ENCODE data around the gene DERL3.

DNA sequence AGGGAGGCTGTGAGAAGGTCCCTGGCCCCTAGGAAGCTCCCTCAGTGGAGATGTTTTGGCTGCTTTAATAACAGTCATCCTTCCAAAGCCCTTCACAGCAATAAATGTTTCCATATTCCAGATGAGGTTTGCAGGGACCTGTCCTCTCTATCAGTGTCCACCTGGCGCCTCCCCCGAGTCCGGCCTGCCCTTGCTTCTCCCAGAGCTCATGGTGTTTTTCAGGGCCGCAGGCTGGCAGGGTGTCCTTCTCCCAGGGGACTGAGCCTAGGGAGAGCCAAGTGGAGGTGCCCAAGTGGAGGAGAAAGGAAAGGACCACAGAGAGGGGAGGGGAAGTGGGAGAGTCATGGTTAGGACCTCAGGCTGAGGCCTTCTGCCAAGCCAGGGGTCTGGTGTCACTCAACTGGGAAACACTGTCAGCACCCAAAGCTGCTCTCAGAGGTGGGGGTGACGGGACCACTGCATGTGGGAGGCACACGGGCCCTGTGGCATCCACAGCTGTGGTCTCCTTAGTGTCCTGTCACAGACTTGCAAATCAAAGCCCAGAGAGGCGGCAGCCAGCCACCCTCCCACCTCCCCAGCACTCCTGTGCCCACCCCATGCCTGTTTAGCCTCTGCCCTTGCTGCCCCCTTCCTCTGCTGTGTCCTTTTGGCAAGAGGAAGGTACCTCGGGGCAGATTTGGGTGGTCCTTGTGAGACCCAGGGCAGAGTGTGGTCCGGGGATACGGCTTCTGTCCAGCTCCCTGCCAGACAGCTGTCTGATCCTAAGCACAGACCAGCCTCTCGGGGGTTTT lies 6.4 kb downstream of the DERL3 start:
- TF ChIP-seq, protein P1, sequence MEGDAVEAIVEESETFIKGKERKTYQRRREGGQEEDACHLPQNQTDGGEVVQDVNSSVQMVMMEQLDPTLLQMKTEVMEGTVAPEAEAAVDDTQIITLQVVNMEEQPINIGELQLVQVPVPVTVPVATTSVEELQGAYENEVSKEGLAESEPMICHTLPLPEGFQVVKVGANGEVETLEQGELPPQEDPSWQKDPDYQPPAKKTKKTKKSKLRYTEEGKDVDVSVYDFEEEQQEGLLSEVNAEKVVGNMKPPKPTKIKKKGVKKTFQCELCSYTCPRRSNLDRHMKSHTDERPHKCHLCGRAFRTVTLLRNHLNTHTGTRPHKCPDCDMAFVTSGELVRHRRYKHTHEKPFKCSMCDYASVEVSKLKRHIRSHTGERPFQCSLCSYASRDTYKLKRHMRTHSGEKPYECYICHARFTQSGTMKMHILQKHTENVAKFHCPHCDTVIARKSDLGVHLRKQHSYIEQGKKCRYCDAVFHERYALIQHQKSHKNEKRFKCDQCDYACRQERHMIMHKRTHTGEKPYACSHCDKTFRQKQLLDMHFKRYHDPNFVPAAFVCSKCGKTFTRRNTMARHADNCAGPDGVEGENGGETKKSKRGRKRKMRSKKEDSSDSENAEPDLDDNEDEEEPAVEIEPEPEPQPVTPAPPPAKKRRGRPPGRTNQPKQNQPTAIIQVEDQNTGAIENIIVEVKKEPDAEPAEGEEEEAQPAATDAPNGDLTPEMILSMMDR (IDR thresholded peaks at IDR 0.05), result no peak
- no peak for TF ChIP-seq EP300 (IDR thresholded peaks at IDR 0.05)
